SK-N-DZ (cell line): ENCODE measurements around the gene CHEK2.
A peak's percentile ranks its signal among the peaks of the same experiment; 100 is the strongest.
"Not testable (repeated sequence)": the region's sequence is repeated elsewhere in the genome, so short reads cannot be mapped to it uniquely, and the experiment has no call there.

ENCODE experiments used
- DNase-seq: peaks from one replicate; pipeline ENCODE4 v3.0.0-alpha.2; 2015; ENCODE audit warnings: low spot score

CHEK2 gene

GRCh38 chr22:28693041-28693760 is 48.4 kb downstream of the CHEK2 start:
- DNase-seq, result not testable (repeated sequence)

GRCh38 chr22:28689796-28690195 is 51.8 kb downstream of the CHEK2 start:
- not testable (repeated sequence) for DNase-seq

GRCh38 chr22:28682966-28683365 is 58.7 kb downstream of the CHEK2 start:
- DNase-seq, result not testable (repeated sequence)

- not testable (repeated sequence) for DNase-seq
Measured at GRCh38 chr22:28680813-28681490, 60.7 kb downstream of the CHEK2 start.

- DNase-seq, result peak; percentile 82
Measured at GRCh38 chr22:28679611-28680287, 61.9 kb downstream of the CHEK2 start, which contains the start of gene TTC28. Gene TTC28 (minus strand): TSS chr22:28679840. CDS start chr22:28679723, 117 bp downstream.

- DNase-seq, result peak; percentile 16
Measured at GRCh38 chr22:28678778-28679610, 62.6 kb downstream of the CHEK2 start.

GRCh38 chr22:28678170-28678569 is 63.5 kb downstream of the CHEK2 start:
- not testable (repeated sequence) for DNase-seq

GRCh38 chr22:28674121-28674563 is 67.5 kb downstream of the CHEK2 start:
- DNase-seq, result no peak

- DNase-seq, result no peak
Measured at GRCh38 chr22:28670756-28671155, 70.9 kb downstream of the CHEK2 start.

- no peak for DNase-seq
Measured at GRCh38 chr22:28670161-28670560, 71.5 kb downstream of the CHEK2 start.

- DNase-seq, result no peak
Measured at GRCh38 chr22:28669387-28669786, 72.2 kb downstream of the CHEK2 start.

GRCh38 chr22:28663569-28663942 is 78.1 kb downstream of the CHEK2 start:
- DNase-seq, result not testable (repeated sequence)

- no peak for DNase-seq
Measured at GRCh38 chr22:28658448-28658847, 83.2 kb downstream of the CHEK2 start.

GRCh38 chr22:28656181-28656580 is 85.4 kb downstream of the CHEK2 start:
- DNase-seq, result peak; percentile 9

- DNase-seq, result no peak
Measured at GRCh38 chr22:28650463-28650862, 91.2 kb downstream of the CHEK2 start.

- no peak for DNase-seq
Measured at GRCh38 chr22:28648792-28649191, 92.8 kb downstream of the CHEK2 start.

- DNase-seq, result no peak
Measured at GRCh38 chr22:28647216-28647615, 94.4 kb downstream of the CHEK2 start.

- no peak for DNase-seq
Measured at GRCh38 chr22:28639321-28639720, 102.3 kb downstream of the CHEK2 start.
